Heart left ventricle (tissue), 13 donors: ENCODE results near the gene XG.

Experiments used
- CTCF ChIP-seq, 12 donors: fragments of 200-600 bp; sonication (generic) in 4 of 12; IDR thresholded peaks; one replicate each; pipeline versions ENCODE4 v1.5.0 to v1.8.0; 2018 to 2022; ENCODE audit warnings: antibody characterized with exemption in 12 of 12, mild to moderate bottlenecking in 5 of 12
- POLR2A ChIP-seq, 2 donors: fragments of 450-650 bp; IDR thresholded peaks; one replicate each; pipeline ENCODE4 v1.6.1; 2017; ENCODE audit warnings: antibody characterized with exemption in 2 of 2, mild to moderate bottlenecking in 2 of 2, moderate library complexity in 2 of 2
- donor health status: ischemic (EF 13 %, LVEDD 7.1; RV severe dilation, severe dysfunction).
- donor health status: DM: no; HTN: yes; CAD: no.
- donor health status: DM: no; HTN: no; CAD: no.
- donor health status: ischemic (EF 25% LVEDD 6.9; RV normal size, moderate dysfunction).
- donor health status: ischemic (EF 25% LVEDD 5.7; RV mildly dilated, moderate dysfunction).
- donor health status: ischemic (EF 35%, LVEDD 5.7; RV mildly dilated, moderate dysfunction).
- donor health status: nonischemic (EF 11% LVEDD 7.7; RV severe dilation, severe dysfunction).
- donor health status: DM: yes; HTN: yes; CAD: no.
- donor health status: PGD.
- donor health status: ischemic (EF 29% LVEDD 5.4; RV normal size, mild dysfunction).
- donor health status: nonischemic (EF 23%, LVEDD 6.1; RV moderate dilation, normal function).

- TF ChIP-seq CTCF (IDR thresholded peaks at IDR 0.05) (no peak), POLR2A (IDR thresholded peaks at IDR 0.05) (no peak)
Measured at GRCh38 chrX:2751291-2751690, 549 bp upstream of the XG start.
